SK-N-SH treated with all-trans-retinoic acid at 6 μM for 48 hours (cell line): ENCODE measurements around the gene TMEM203.

Source experiments
- ATAC-seq: fragments of 200-7000 bp; cut with Tn5 transposase; 3 replicates; pipeline ENCODE4 v1.9.1; 2020; ENCODE audit warnings: mild to moderate bottlenecking, moderate library complexity
- ARNTL ChIP-seq: fragments of 450-650 bp; formaldehyde crosslinking; IDR thresholded peaks from 2 replicates; pipeline ENCODE4 v1.5.0; 2020; ENCODE audit warnings: low read depth, mild to moderate bottlenecking, moderate library complexity, borderline replicate concordance
- BACH2 ChIP-seq: fragments of 250-450 bp; sonication (Bioruptor Pico); IDR thresholded peaks from 2 replicates; pipeline ENCODE4 v1.9.0; 2021; ENCODE audit warnings: mild to moderate bottlenecking, borderline replicate concordance
- CSDC2 ChIP-seq: fragments of 250-450 bp; sonication (Bioruptor Pico); IDR thresholded peaks from 2 replicates; pipeline ENCODE4 v1.5.0; 2020; ENCODE audit warnings: mild to moderate bottlenecking, moderate library complexity
- ESRRG ChIP-seq: fragments of 250-450 bp; sonication (Bioruptor Pico); IDR thresholded peaks from 2 replicates; pipeline ENCODE4 v1.6.1; 2021; ENCODE audit warnings: mild to moderate bottlenecking
- GLIS3 ChIP-seq: fragments of 250-450 bp; sonication (Bioruptor Pico); IDR thresholded peaks from 2 replicates; pipeline ENCODE4 v1.5.0; 2020; ENCODE audit warnings: mild to moderate bottlenecking, moderate library complexity
- ISL1 ChIP-seq: fragments of 250-450 bp; sonication (Bioruptor Pico); IDR thresholded peaks from 2 replicates; pipeline ENCODE4 v2.1.2; 2022; ENCODE audit warnings: mild to moderate bottlenecking, moderate library complexity
- OSR1 ChIP-seq: fragments of 250-450 bp; sonication (Bioruptor Pico); IDR thresholded peaks from 2 replicates; pipeline ENCODE4 v1.8.0; 2022; ENCODE audit warnings: moderate library complexity, mild to moderate bottlenecking, inconsistent platforms
- PATZ1 ChIP-seq: fragments of 250-450 bp; sonication (Bioruptor Pico); IDR thresholded peaks from 2 replicates; pipeline ENCODE4 v1.8.0; 2020; ENCODE audit warnings: mild to moderate bottlenecking, moderate library complexity, borderline replicate concordance
- POU6F1 ChIP-seq: fragments of 250-450 bp; sonication (Bioruptor Pico); IDR thresholded peaks from 2 replicates; pipeline ENCODE4 v1.8.0; 2021; ENCODE audit warnings: low read depth, mild to moderate bottlenecking, moderate library complexity, borderline replicate concordance
- PPARA ChIP-seq: fragments of 250-450 bp; sonication (Bioruptor Pico); IDR thresholded peaks from 2 replicates; pipeline ENCODE4 v1.5.0; 2020; ENCODE audit warnings: mild to moderate bottlenecking, borderline replicate concordance
- RARB ChIP-seq: fragments of 250-450 bp; sonication (Bioruptor Pico); IDR thresholded peaks from 2 replicates; pipeline ENCODE4 v1.8.0; 2021; ENCODE audit warnings: mild to moderate bottlenecking, moderate library complexity
- SNAI2 ChIP-seq: fragments of 250-450 bp; sonication (Bioruptor Pico); IDR thresholded peaks from 2 replicates; pipeline ENCODE4 v1.5.0; 2020; ENCODE audit warnings: mild to moderate bottlenecking, moderate library complexity
- TSHZ2 ChIP-seq: fragments of 250-450 bp; sonication (Bioruptor Pico); IDR thresholded peaks from 2 replicates; pipeline ENCODE4 v1.5.0; 2020; ENCODE audit warnings: mild to moderate bottlenecking, moderate library complexity
- ZC3H10 ChIP-seq: fragments of 250-450 bp; sonication (Bioruptor Pico); IDR thresholded peaks from 2 replicates; pipeline ENCODE4 v1.5.1; 2021; ENCODE audit warnings: mild to moderate bottlenecking, moderate library complexity
- ZFP3 ChIP-seq: fragments of 250-450 bp; sonication (Bioruptor Pico); IDR thresholded peaks from 2 replicates; pipeline ENCODE4 v1.5.0; 2020; ENCODE audit warnings: mild to moderate bottlenecking, moderate library complexity
- ZFP30 ChIP-seq: fragments of 450-650 bp; formaldehyde crosslinking; IDR thresholded peaks from 2 replicates; pipeline ENCODE4 v1.5.0; 2022; ENCODE audit warnings: mild to moderate bottlenecking, moderate library complexity
- ZNF565 ChIP-seq: fragments of 450-650 bp; formaldehyde crosslinking; conservative IDR thresholded peaks from 2 replicates; pipeline ENCODE4 v1.5.0; 2020; ENCODE audit warnings: low read depth, mild to moderate bottlenecking, moderate library complexity
- ZNF70 ChIP-seq: fragments of 450-650 bp; formaldehyde crosslinking; IDR thresholded peaks from 2 replicates; pipeline ENCODE4 v1.5.0; 2020; ENCODE audit warnings: mild to moderate bottlenecking, moderate library complexity
- ZNF8 ChIP-seq: fragments of 450-650 bp; formaldehyde crosslinking; IDR thresholded peaks from 2 replicates; pipeline ENCODE4 v1.5.0; 2020; ENCODE audit warnings: mild to moderate bottlenecking, moderate library complexity
- TF ChIP-seq, protein P1 (sequence below): fragments of 250-450 bp; sonication (Bioruptor Pico); IDR thresholded peaks from 2 replicates; pipeline ENCODE4 v1.5.1; 2021; ENCODE audit warnings: mild to moderate bottlenecking, moderate library complexity
- TF ChIP-seq, protein P2 (sequence below): fragments of 250-450 bp; sonication (Bioruptor Pico); IDR thresholded peaks from 2 replicates; pipeline ENCODE4 v1.5.1; 2020; ENCODE audit warnings: low read depth, mild to moderate bottlenecking, moderate library complexity

Gene TMEM203

GRCh38 chr9:137182836-137183235 is 22.6 kb downstream of the TMEM203 start (continued):
- no peak for TF ChIP-seq ESRRG (CRISPR knock-in tag)

GRCh38 chr9:137181680-137182079 is 23.8 kb downstream of the TMEM203 start:
- TF ChIP-seq ZNF70, result no peak
- TF ChIP-seq ZC3H10, result no peak
- TF ChIP-seq ZFP3, result no peak
- TF ChIP-seq ARNTL (CRISPR knock-in tag), result no peak
- no peak for TF ChIP-seq RARB
- no peak for TF ChIP-seq TSHZ2 (CRISPR knock-in tag)
- no peak for TF ChIP-seq OSR1 (CRISPR knock-in tag)
- TF ChIP-seq, protein P1, sequence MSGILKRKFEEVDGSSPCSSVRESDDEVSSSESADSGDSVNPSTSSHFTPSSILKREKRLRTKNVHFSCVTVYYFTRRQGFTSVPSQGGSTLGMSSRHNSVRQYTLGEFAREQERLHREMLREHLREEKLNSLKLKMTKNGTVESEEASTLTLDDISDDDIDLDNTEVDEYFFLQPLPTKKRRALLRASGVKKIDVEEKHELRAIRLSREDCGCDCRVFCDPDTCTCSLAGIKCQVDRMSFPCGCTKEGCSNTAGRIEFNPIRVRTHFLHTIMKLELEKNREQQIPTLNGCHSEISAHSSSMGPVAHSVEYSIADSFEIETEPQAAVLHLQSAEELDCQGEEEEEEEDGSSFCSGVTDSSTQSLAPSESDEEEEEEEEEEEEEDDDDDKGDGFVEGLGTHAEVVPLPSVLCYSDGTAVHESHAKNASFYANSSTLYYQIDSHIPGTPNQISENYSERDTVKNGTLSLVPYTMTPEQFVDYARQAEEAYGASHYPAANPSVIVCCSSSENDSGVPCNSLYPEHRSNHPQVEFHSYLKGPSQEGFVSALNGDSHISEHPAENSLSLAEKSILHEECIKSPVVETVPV, result no peak
- TF ChIP-seq CSDC2 (CRISPR knock-in tag), result no peak
- TF ChIP-seq ESRRG (CRISPR knock-in tag), result no peak
- TF ChIP-seq GLIS3 (CRISPR knock-in tag), result no peak
- TF ChIP-seq POU6F1 (CRISPR knock-in tag), result no peak
- no peak for TF ChIP-seq PPARA (CRISPR knock-in tag)
- TF ChIP-seq ZNF565 (CRISPR knock-in tag), result no peak
- no peak for ATAC-seq

- ATAC-seq, result no peak
- TF ChIP-seq ZNF70, result no peak
- no peak for TF ChIP-seq CSDC2 (CRISPR knock-in tag)
- no peak for TF ChIP-seq ISL1 (CRISPR knock-in tag)
- TF ChIP-seq ZNF8 (CRISPR knock-in tag), result no peak
- no peak for TF ChIP-seq PPARA (CRISPR knock-in tag)
- no peak for TF ChIP-seq OSR1 (CRISPR knock-in tag)
- no peak for TF ChIP-seq SNAI2 (CRISPR knock-in tag)
- no peak for TF ChIP-seq BACH2 (CRISPR knock-in tag)
- TF ChIP-seq ESRRG (CRISPR knock-in tag), result no peak
- no peak for TF ChIP-seq GLIS3 (CRISPR knock-in tag)
- TF ChIP-seq POU6F1 (CRISPR knock-in tag), result no peak
- TF ChIP-seq PATZ1 (CRISPR knock-in tag), result no peak
- no peak for TF ChIP-seq TSHZ2 (CRISPR knock-in tag)
- TF ChIP-seq ZFP30 (CRISPR knock-in tag), result no peak
- TF ChIP-seq, protein P2, sequence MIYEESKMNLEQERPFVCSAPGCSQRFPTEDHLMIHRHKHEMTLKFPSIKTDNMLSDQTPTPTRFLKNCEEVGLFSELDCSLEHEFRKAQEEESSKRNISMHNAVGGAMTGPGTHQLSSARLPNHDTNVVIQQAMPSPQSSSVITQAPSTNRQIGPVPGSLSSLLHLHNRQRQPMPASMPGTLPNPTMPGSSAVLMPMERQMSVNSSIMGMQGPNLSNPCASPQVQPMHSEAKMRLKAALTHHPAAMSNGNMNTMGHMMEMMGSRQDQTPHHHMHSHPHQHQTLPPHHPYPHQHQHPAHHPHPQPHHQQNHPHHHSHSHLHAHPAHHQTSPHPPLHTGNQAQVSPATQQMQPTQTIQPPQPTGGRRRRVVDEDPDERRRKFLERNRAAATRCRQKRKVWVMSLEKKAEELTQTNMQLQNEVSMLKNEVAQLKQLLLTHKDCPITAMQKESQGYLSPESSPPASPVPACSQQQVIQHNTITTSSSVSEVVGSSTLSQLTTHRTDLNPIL (CRISPR knock-in tag), result no peak
These were observed 25.0 kb downstream of the TMEM203 start for GRCh38 chr9:137180491-137180890.
